Endothelial cell of umbilical vein (primary cell): Measurements from ENCODE around the gene GLB1L.

ENCODE experiments used
- GATA2 ChIP-seq: IDR thresholded peaks from 2 replicates; pipeline ENCODE4 v1.7.0; 2011; ENCODE audit warnings: low read depth, mild to moderate bottlenecking, moderate library complexity, mixed read lengths, low read length; ENCODE audit not compliant: insufficient read length, insufficient read depth
- POLR2AphosphoS5 ChIP-seq: IDR thresholded peaks from 2 replicates; pipeline ENCODE4 v1.6.1; 2012; ENCODE audit warnings: low read depth, mild to moderate bottlenecking, control low read depth, low read length, moderate library complexity; ENCODE audit not compliant: insufficient read depth
- TF ChIP-seq, protein P1 (sequence below), 2 donors: IDR thresholded peaks; 1 replicate in 1 of 2; 2 replicates in 1 of 2; pipeline ENCODE4 v1.5.1; 2011; ENCODE audit warnings: low read length in 2 of 2, mild to moderate bottlenecking in 2 of 2, moderate library complexity in 2 of 2, control low read depth in 1 of 2, inconsistent platforms in 1 of 2, low read depth in 1 of 2; ENCODE audit not compliant: insufficient read depth in 1 of 2; ENCODE audit errors: extremely low read depth in 1 of 2

DNA sequence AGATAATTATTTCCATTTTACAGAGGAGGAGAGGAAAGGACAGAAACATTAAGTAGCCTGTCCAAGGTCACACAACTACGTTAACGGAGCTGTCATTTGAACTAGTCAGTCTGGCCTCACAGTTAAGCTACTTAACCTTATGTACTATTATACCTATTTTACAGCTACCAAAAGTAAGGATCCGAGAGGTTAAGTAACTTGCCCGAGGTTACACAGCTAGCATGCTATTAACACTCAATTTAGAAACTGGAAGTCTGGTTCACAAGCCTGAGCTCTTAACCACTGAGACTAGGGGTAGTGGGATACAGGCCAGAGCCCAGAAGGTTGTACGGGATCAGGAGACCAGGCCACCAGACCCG is 476 bp downstream of the GLB1L start:
- TF ChIP-seq, protein P1, sequence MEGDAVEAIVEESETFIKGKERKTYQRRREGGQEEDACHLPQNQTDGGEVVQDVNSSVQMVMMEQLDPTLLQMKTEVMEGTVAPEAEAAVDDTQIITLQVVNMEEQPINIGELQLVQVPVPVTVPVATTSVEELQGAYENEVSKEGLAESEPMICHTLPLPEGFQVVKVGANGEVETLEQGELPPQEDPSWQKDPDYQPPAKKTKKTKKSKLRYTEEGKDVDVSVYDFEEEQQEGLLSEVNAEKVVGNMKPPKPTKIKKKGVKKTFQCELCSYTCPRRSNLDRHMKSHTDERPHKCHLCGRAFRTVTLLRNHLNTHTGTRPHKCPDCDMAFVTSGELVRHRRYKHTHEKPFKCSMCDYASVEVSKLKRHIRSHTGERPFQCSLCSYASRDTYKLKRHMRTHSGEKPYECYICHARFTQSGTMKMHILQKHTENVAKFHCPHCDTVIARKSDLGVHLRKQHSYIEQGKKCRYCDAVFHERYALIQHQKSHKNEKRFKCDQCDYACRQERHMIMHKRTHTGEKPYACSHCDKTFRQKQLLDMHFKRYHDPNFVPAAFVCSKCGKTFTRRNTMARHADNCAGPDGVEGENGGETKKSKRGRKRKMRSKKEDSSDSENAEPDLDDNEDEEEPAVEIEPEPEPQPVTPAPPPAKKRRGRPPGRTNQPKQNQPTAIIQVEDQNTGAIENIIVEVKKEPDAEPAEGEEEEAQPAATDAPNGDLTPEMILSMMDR (IDR thresholded peaks at IDR 0.05; ENCODE audit: extremely low read depth in 1 of 2, insufficient read depth in 1 of 2, low read depth in 1 of 2, low read length in 2 of 2), result no peak
- TF ChIP-seq POLR2AphosphoS5 (no peak), GATA2 (no peak)
